ENCODE measurements around the gene RPS27. TPM values are rescaled to one million over a fixed set of nuclear protein-coding genes. Genes with fewer than 3 reads are reported as not detected.
"Not testable (repeated sequence)": the region's sequence is repeated elsewhere in the genome, so short reads cannot be mapped to it uniquely, and the experiment has no call there.

Gene RPS27
- total and polyA plus RNA-seq, 2 of the 13 experiments (the other 11 are each of a cell fraction or from before 2014, with no cell fraction given), result 3,737 to 9,964 TPM

DNA sequence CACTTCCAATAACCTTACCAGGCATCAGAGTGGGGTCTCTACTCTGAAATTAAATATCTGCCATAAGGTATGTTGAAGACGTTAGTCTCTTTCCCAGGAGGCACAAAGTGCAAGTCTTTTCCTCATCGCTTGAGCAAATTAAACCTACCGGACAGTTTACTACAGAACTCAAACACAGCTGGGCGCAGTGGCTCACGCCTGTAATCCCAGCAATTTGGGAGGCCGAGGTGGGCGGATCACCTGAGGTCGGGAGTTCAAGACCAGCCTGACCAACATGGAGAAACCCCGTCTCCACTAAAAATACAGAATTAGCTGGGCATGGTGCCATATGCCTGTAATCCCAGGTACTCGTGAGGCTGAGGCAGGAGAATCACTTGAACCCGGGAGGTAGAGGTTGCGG, 11.5 kb upstream of the RPS27 start:
- DNase-seq (ENCODE audit: low spot score); ATAC-seq; H4K20me1 ChIP-seq (ENCODE audit: insufficient read depth, low read length); intact Hi-C loops (cut with micrococcal nuclease; ENCODE audit: unreplicated experiment); H3K9me3 ChIP-seq (ENCODE audit: low read length); H3K27me3 ChIP-seq (ENCODE audit: control insufficient read depth in 1 of 2, insufficient read depth in 2 of 2, low read length in 2 of 2); BruUV-seq (replicated peaks); in situ Hi-C loops (cut with HindIII; ENCODE audit: extremely low pct_ligation_motif_present, low pct_unique_long_range_greater_than_20kb); CTCF ChIA-PET (ENCODE audit: low intra/inter-chr PET ratio, low total read pairs); TF ChIP-seq FOXA1 (IDR thresholded peaks at IDR 0.05): not testable (repeated sequence)
- Histone ChIP-seq H3K79me2 (ENCODE audit: insufficient read depth, low read length) (peaks cover 16% of the 10 kb centered on the region), H3K4me1 (ENCODE audit: insufficient read depth, low read length) (peaks cover 25% of the 10 kb centered on the region), H2AFZ (ENCODE audit: low read length) (peak overlapping the region; percentile 28), H3K27ac (ENCODE audit: extremely low read length, insufficient read depth, low read length) (peak overlapping the region; percentile 88), H3K4me3 (replicated peaks in 1 of 3; ENCODE audit: insufficient read depth in 1 of 3, low read depth in 2 of 3, low read length in 3 of 3) (peak overlapping the region; percentile 72 to 79 (median 77)), H3K9ac (ENCODE audit: insufficient read depth, low read depth, low read length) (peak overlapping the region; percentile 88), H3K36me3 (replicated peaks in 1 of 2; ENCODE audit: control insufficient read depth in 1 of 2, insufficient read depth in 2 of 2, low read length in 2 of 2) (peaks cover 1 to 12% of the 10 kb centered on the region in 2 experiments), H3K4me2 (ENCODE audit: low read depth, low read length) (peak overlapping the region; percentile 97)
- POLR2A ChIA-PET, result interaction anchor here (1.4 to 4.4 kb wide), 8 partner anchors 8 to 345 kb away, joined by 3 to 209 read pairs (median 23); partner anchors contain the start of genes CHTOP, CREB3L4, CRTC2 and DENND4B
- FAIRE-seq, result peak; percentile 40
- 26% methylated on average over 12 of the region's 12 CpGs for WGBS (ENCODE audit: low lambda C conversion rate)
- TF ChIP-seq ZNF614 (CRISPR knock-in tag; IDR thresholded peaks at IDR 0.05; ENCODE audit: borderline replicate concordance) (peak; percentile 68; the same call in 1 of the 2 replicates), RCOR2 (CRISPR knock-in tag; IDR thresholded peaks at IDR 0.05) (peak; percentile 30; the same call in 1 of the 2 replicates), HMG20A (CRISPR knock-in tag; IDR thresholded peaks at IDR 0.05; ENCODE audit: borderline replicate concordance) (0 out of 2 replicates have a peak, but pooled peaks have one; percentile 7), SALL1 (CRISPR knock-in tag; IDR thresholded peaks at IDR 0.05) (peak; percentile 44; the same call in 1 of the 2 replicates), ZMYM3 (CRISPR knock-in tag; IDR thresholded peaks at IDR 0.05) (peak; percentile 22; the same call in 1 of the 2 replicates), ZNF205 (CRISPR knock-in tag; IDR thresholded peaks at IDR 0.05) (peak; percentile 20; the same call in 1 of the 2 replicates), FOXA1 (CRISPR knock-in tag; IDR thresholded peaks at IDR 0.05) (0 out of 2 replicates have a peak, but pooled peaks have one; percentile 16), ZNF142 (CRISPR knock-in tag; IDR thresholded peaks at IDR 0.05) (peak; percentile 49; the same call in 1 of the 2 replicates), TEAD3 (CRISPR knock-in tag; optimal IDR thresholded peaks at IDR 0.05; ENCODE audit: borderline replicate concordance) (peak; percentile 29), PHF21A (CRISPR knock-in tag; IDR thresholded peaks at IDR 0.05) (peak; percentile 48; the same call in 1 of the 2 replicates), PITX1 (CRISPR knock-in tag; IDR thresholded peaks at IDR 0.05) (peak; percentile 48; the same call in 1 of the 2 replicates), HDAC1 (CRISPR knock-in tag; IDR thresholded peaks at IDR 0.05) (0 out of 2 replicates have a peak, but pooled peaks have one; percentile 19), YEATS4 (CRISPR knock-in tag; IDR thresholded peaks at IDR 0.05; ENCODE audit: borderline replicate concordance) (0 out of 2 replicates have a peak, but pooled peaks have one; percentile 25), ZSCAN9 (CRISPR knock-in tag; IDR thresholded peaks at IDR 0.05; ENCODE audit: borderline replicate concordance) (0 out of 2 replicates have a peak, but pooled peaks have one; percentile 12)
- TF ChIP-seq, protein P1, sequence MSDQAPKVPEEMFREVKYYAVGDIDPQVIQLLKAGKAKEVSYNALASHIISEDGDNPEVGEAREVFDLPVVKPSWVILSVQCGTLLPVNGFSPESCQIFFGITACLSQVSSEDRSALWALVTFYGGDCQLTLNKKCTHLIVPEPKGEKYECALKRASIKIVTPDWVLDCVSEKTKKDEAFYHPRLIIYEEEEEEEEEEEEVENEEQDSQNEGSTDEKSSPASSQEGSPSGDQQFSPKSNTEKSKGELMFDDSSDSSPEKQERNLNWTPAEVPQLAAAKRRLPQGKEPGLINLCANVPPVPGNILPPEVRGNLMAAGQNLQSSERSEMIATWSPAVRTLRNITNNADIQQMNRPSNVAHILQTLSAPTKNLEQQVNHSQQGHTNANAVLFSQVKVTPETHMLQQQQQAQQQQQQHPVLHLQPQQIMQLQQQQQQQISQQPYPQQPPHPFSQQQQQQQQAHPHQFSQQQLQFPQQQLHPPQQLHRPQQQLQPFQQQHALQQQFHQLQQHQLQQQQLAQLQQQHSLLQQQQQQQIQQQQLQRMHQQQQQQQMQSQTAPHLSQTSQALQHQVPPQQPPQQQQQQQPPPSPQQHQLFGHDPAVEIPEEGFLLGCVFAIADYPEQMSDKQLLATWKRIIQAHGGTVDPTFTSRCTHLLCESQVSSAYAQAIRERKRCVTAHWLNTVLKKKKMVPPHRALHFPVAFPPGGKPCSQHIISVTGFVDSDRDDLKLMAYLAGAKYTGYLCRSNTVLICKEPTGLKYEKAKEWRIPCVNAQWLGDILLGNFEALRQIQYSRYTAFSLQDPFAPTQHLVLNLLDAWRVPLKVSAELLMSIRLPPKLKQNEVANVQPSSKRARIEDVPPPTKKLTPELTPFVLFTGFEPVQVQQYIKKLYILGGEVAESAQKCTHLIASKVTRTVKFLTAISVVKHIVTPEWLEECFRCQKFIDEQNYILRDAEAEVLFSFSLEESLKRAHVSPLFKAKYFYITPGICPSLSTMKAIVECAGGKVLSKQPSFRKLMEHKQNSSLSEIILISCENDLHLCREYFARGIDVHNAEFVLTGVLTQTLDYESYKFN (CRISPR knock-in tag; conservative IDR thresholded peaks at IDR 0.05), result 0 out of 2 replicates have a peak, but pooled peaks have one; percentile 7
